Activated B cell treated with CpG ODN at 0.5 μM for 24 hours (primary cell): ENCODE measurements around the gene KLHDC10. TPM values are rescaled to one million over a fixed set of nuclear protein-coding genes. Genes with fewer than 3 reads are reported as not detected.
"Not testable (repeated sequence)": the region's sequence is repeated elsewhere in the genome, so short reads cannot be mapped to it uniquely, and the experiment has no call there.

Source experiments
- ATAC-seq: fragments of 200-7000 bp; cut with Tn5 transposase; one replicate; pipeline ENCODE4 v1.10.0; 2021; ENCODE audit warnings: low read depth, mild to moderate bottlenecking, moderate library complexity
- CTCF ChIA-PET: fragments of 350-600 bp; sonication (Branson Sonifier 250); formaldehyde crosslinking; loops from one replicate; lab custom pipeline; 2021; ENCODE audit warnings: antibody characterized with exemption; lab: Charles Lee
- POLR2A ChIA-PET: fragments of 350-600 bp; sonication (Branson Sonifier 250); formaldehyde crosslinking; loops from one replicate; lab custom pipeline; 2021; ENCODE audit warnings: antibody characterized with exemption; lab: Charles Lee
- DNase-seq: peaks from one replicate; pipeline ENCODE4 v3.0.0; 2022
- H3K27ac Mint-ChIP-seq: one replicate; pipeline ENCODE4 v1.8.0; 2020; ENCODE audit warnings: mixed read lengths
- H3K27me3 Mint-ChIP-seq: one replicate; pipeline ENCODE4 v1.8.0; 2021; ENCODE audit warnings: mixed read lengths
- H3K36me3 Mint-ChIP-seq: one replicate; pipeline ENCODE4 v1.8.0; 2021; ENCODE audit warnings: low read depth, mixed read lengths
- H3K4me1 Mint-ChIP-seq: one replicate; pipeline ENCODE4 v1.8.0; 2021; ENCODE audit warnings: mixed read lengths
- H3K4me3 Mint-ChIP-seq: one replicate; pipeline ENCODE4 v1.8.0; 2020; ENCODE audit warnings: mild to moderate bottlenecking, mixed read lengths
- H3K9me3 Mint-ChIP-seq: one replicate; pipeline ENCODE4 v1.8.0; 2020; ENCODE audit warnings: mixed read lengths
- CTCF ChIP-seq: fragments of 200-600 bp; IDR thresholded peaks from one replicate; pipeline ENCODE4 v1.8.0; 2022; ENCODE audit warnings: antibody characterized with exemption, mild to moderate bottlenecking
- intact Hi-C: fragments of 100-400 bp; cut with micrococcal nuclease; formaldehyde crosslinking; loops from one replicate; pipeline ENCODE4 v1.15.1; 2024
- total RNA-seq: library from RNA; stranded (reverse); gene quantifications from 2 replicates; pipeline ENCODE4 v1.2.3, GENCODE V29; 2022

KLHDC10 gene
- total RNA-seq, 1 donor from 2014 or later = 21.0 TPM

GRCh38 chr7:130112093-130112492 is 41.8 kb downstream of the KLHDC10 start:
- ATAC-seq = no peak
- H3K27me3 Mint-ChIP-seq = no peaks in the 10 kb centered on the region
- ChIA-PET POLR2A (no interaction called here), CTCF (no interaction called here)
- no peak for DNase-seq
- H3K27ac Mint-ChIP-seq = no peak overlapping the region
- TF ChIP-seq CTCF = no peak
- H3K9me3 Mint-ChIP-seq = no peaks in the 10 kb centered on the region
- no peak overlapping the region for H3K4me3 Mint-ChIP-seq
- peaks cover 2% of the 10 kb centered on the region for H3K36me3 Mint-ChIP-seq
- intact Hi-C loops = no loop called here
- peaks cover 35% of the 10 kb centered on the region for H3K4me1 Mint-ChIP-seq

GRCh38 chr7:130112662-130113425 is 42.5 kb downstream of the KLHDC10 start:
- Mint-ChIP-seq H3K4me3 (no peak overlapping the region), H3K4me1 (peaks cover 35% of the 10 kb centered on the region), H3K9me3 (no peaks in the 10 kb centered on the region), H3K27ac (peak overlapping the region; percentile 41), H3K36me3 (peaks cover 2% of the 10 kb centered on the region), H3K27me3 (no peaks in the 10 kb centered on the region)
- no peak for ATAC-seq
- DNase-seq = no peak
- intact Hi-C loops = no loop called here
- TF ChIP-seq CTCF = no peak
- CTCF ChIA-PET = no interaction called here
- POLR2A ChIA-PET = interaction anchor here (1.0 kb wide), 1 partner anchor 27 kb away, joined by 3 read pairs; no protein-coding TSS in a partner anchor

GRCh38 chr7:130113426-130113805 is 43.1 kb downstream of the KLHDC10 start:
- Mint-ChIP-seq H3K27ac (peak overlapping the region; percentile 41), H3K4me1 (peaks cover 35% of the 10 kb centered on the region)
- H3K4me3 Mint-ChIP-seq, CTCF ChIA-PET, ATAC-seq, intact Hi-C loops, H3K36me3 Mint-ChIP-seq, H3K27me3 Mint-ChIP-seq, H3K9me3 Mint-ChIP-seq, DNase-seq: not testable (repeated sequence)
- POLR2A ChIA-PET = interaction anchor here (0.8 to 1.0 kb wide), 2 partner anchors 26 to 31 kb away, joined by 3 to 4 read pairs; no protein-coding TSS in a partner anchor

- TF ChIP-seq CTCF = no peak
Measured at GRCh38 chr7:130113887-130114286, 43.6 kb downstream of the KLHDC10 start.

GRCh38 chr7:130114374-130114773 is 44.0 kb downstream of the KLHDC10 start:
- intact Hi-C loops = no loop called here
- Mint-ChIP-seq H3K4me3 (peak overlapping the region; percentile 40), H3K27me3 (no peaks in the 10 kb centered on the region), H3K36me3 (peaks cover 11% of the 10 kb centered on the region), H3K9me3 (no peaks in the 10 kb centered on the region), H3K27ac (peak overlapping the region; percentile 3), H3K4me1 (peaks cover 35% of the 10 kb centered on the region)
- ChIA-PET CTCF (no interaction called here), POLR2A (interaction anchor here (0.8 to 1.8 kb wide), 2 partner anchors 27 to 30 kb away, joined by 4 to 9 read pairs; no protein-coding TSS in a partner anchor)
- no peak for TF ChIP-seq CTCF
- no peak for DNase-seq
- ATAC-seq = no peak

More at GRCh38 chr7:130113887-130114286, 43.6 kb downstream of the KLHDC10 start:
- Mint-ChIP-seq H3K4me1 (peaks cover 35% of the 10 kb centered on the region), H3K4me3 (peak overlapping the region; percentile 40), H3K9me3 (no peaks in the 10 kb centered on the region), H3K27me3 (no peaks in the 10 kb centered on the region), H3K27ac (peak overlapping the region; percentile 3), H3K36me3 (peaks cover 10% of the 10 kb centered on the region)
- ChIA-PET POLR2A (interaction anchor here (0.8 to 1.8 kb wide), 3 partner anchors 26 to 30 kb away, joined by 3 to 9 read pairs (median 4); no protein-coding TSS in a partner anchor), CTCF (no interaction called here)
- DNase-seq = no peak
- no peak for ATAC-seq
- intact Hi-C loops = no loop called here
